GM12878 (cell line): ENCODE results near the gene GSE1. TPM values are rescaled to one million over a fixed set of nuclear protein-coding genes. Genes with fewer than 3 reads are reported as not detected.
A peak's percentile ranks its signal among the peaks of the same experiment; 100 is the strongest.

ENCODE experiments used
- ATAC-seq: fragments of 200-7000 bp; cut with Tn5 transposase; 3 replicates; pipeline ENCODE4 v1.9.1; 2020; ENCODE audit warnings: mild to moderate bottlenecking, moderate library complexity
- BruUV-seq: library from RNA; stranded (reverse); fragments of 400-500 nt; replicated peaks from 2 replicates; lab custom pipeline; 2021; lab: Mats Ljungman, UMichigan
- CTCF ChIA-PET: fragments of 300-600 bp; sonication (Branson Sonifier 250); formaldehyde crosslinking; extraction: SDS; loops from one replicate; lab custom pipeline; 2021; ENCODE audit warnings: inconsistent platforms; lab: Yijun Ruan, JAX
- POLR2A ChIA-PET: fragments of 350-600 bp; formaldehyde crosslinking; extraction: SDS; loops from one replicate; lab custom pipeline; 2021; ENCODE audit warnings: inconsistent platforms; lab: Charles Lee
- RAD21 ChIA-PET: fragments of 300-600 bp; sonication (Branson Sonifier 250); formaldehyde crosslinking; loops from one replicate; lab custom pipeline; 2023; ENCODE audit warnings: antibody characterized with exemption; ENCODE audit not compliant: unreplicated experiment; lab: Charles Lee
- SMC1A ChIA-PET: fragments of 300-600 bp; sonication (Branson Sonifier 250); formaldehyde crosslinking; loops from one replicate; lab custom pipeline; 2023; ENCODE audit not compliant: unreplicated experiment, uncharacterized antibody; lab: Charles Lee
- DNase-seq: peaks from one replicate; pipeline ENCODE4 v3.0.0-alpha.2; 2011; ENCODE audit warnings: low read depth, low spot score
- FAIRE-seq: peaks from 3 replicates; lab custom pipeline; 2011; peaks lifted over from hg19 to GRCh38; lab: Jason Lieb, UNC
- H2AFZ ChIP-seq: 2 replicates; pipeline ENCODE4 v1.6.0; 2011; ENCODE audit warnings: low read depth, low read length, control low read depth; ENCODE audit not compliant: control insufficient read depth
- H3K27ac ChIP-seq: 2 replicates; pipeline ENCODE4 v1.5.1; 2011; ENCODE audit warnings: control low read depth; ENCODE audit not compliant: control insufficient read depth, insufficient read depth
- H3K27me3 ChIP-seq, 2 experiments: replicated peaks in 1 of 2; 2 replicates each; pipeline versions ENCODE4 v1.6.0 to v1.6.1; 2011; ENCODE audit warnings: low read length in 1 of 2; ENCODE audit not compliant: control insufficient read depth in 2 of 2, insufficient read depth in 2 of 2
- H3K36me3 ChIP-seq, 2 experiments: 2 replicates each; pipeline ENCODE4 v1.5.1; 2011; ENCODE audit warnings: low read length in 1 of 2; ENCODE audit not compliant: control insufficient read depth in 2 of 2, insufficient read depth in 2 of 2
- H3K4me1 ChIP-seq: 2 replicates; pipeline ENCODE4 v1.6.1; 2011; ENCODE audit warnings: mild to moderate bottlenecking, low read length, moderate library complexity, mixed read lengths; ENCODE audit not compliant: control insufficient read depth, insufficient read depth
- H3K4me2 ChIP-seq: 2 replicates; pipeline ENCODE4 v1.6.0; 2011; ENCODE audit warnings: control low read depth; ENCODE audit not compliant: control insufficient read depth, insufficient read depth
- H3K4me3 ChIP-seq: fragments of 200-600 bp; sonication (generic); 2 replicates; pipeline ENCODE4 v1.5.1; 2016
- H3K79me2 ChIP-seq: 2 replicates; pipeline ENCODE4 v1.6.0; 2011; ENCODE audit warnings: low read length; ENCODE audit not compliant: control insufficient read depth, insufficient read depth
- H3K9ac ChIP-seq: 2 replicates; pipeline ENCODE4 v1.8.0; 2011; ENCODE audit warnings: low read length, control low read depth, mixed read lengths; ENCODE audit not compliant: control insufficient read depth, insufficient read depth
- H3K9me3 ChIP-seq: replicated peaks from 3 replicates; pipeline ENCODE4 v1.5.1; 2011; ENCODE audit warnings: mild to moderate bottlenecking, low read length; ENCODE audit not compliant: control insufficient read depth, insufficient read depth
- H4K20me1 ChIP-seq: 2 replicates; pipeline ENCODE4 v1.6.0; 2011; ENCODE audit not compliant: control insufficient read depth, insufficient read depth
- ASH2L ChIP-seq: fragments of 300-600, 200-600 bp; sonication (generic); IDR thresholded peaks from 2 replicates; pipeline ENCODE4 v1.6.1; 2017; ENCODE audit warnings: low read depth, mild to moderate bottlenecking, borderline replicate concordance
- ELK1 ChIP-seq: IDR thresholded peaks from 2 replicates; pipeline ENCODE4 v1.6.1; 2012; ENCODE audit warnings: low read depth, low read length, improper control_type of control experiment
- SMARCA5 ChIP-seq: fragments of 450-650 bp; IDR thresholded peaks from 2 replicates; pipeline ENCODE4 v1.6.1; 2017; ENCODE audit warnings: mild to moderate bottlenecking
- SREBF2 ChIP-seq: IDR thresholded peaks from 2 replicates; pipeline ENCODE4 v1.6.1; 2012; ENCODE audit warnings: mild to moderate bottlenecking, low read length
- WGBS: methylation state at CpG from one replicate; pipeline ENCODE4 v1.1.6; 2016; ENCODE audit warnings: low lambda C conversion rate; ENCODE audit not compliant: insufficient replicate concordance, insufficient coverage; ENCODE audit errors: missing lambda C conversion rate; 5-methylcytosine and 5-hydroxymethylcytosine counted together
- in situ Hi-C: fragments of 300-500 bp; cut with MboI; formaldehyde crosslinking; loops from 9 replicates; pipeline ENCODE4 v1.14.3; 2018; ENCODE audit warnings: mixed read lengths
- intact Hi-C: fragments of 100-400 bp; cut with micrococcal nuclease; formaldehyde crosslinking; loops from one replicate; pipeline ENCODE4 v1.14.2; 2022; ENCODE audit not compliant: unreplicated experiment
- polyA plus RNA-seq, 11 experiments: library from polyadenylated mRNA; depleted of rRNA in 4 of 11; unstranded in 6 of 11; stranded (reverse) in 5 of 11; fragments of >200 nt; fragmentation: Nextera tagmentation in 4 of 11; fragmentation: Illumina TruSeq in 1 of 11; extraction: Ambion mirVana in 4 of 11; extraction: Trizol in 1 of 11; gene quantifications; 1 replicate in 1 of 11; 2 replicates in 10 of 11; pipeline versions ENCODE4 v1.2.1 to v1.2.3, GENCODE V29; 2011 to 2016; ENCODE audit warnings: inconsistent platforms in 2 of 11, missing spikeins in 2 of 11, low read depth in 1 of 11
- total RNA-seq, 4 experiments: library from RNA; depleted of rRNA in 3 of 4; stranded (reverse); fragments of >200 nt in 3 of 4; fragmentation: Illumina TruSeq in 1 of 4; extraction: Trizol in 1 of 4; gene quantifications; 2 replicates each; pipeline versions ENCODE4 v1.2.1 to v1.2.3, GENCODE V29; 2013 to 2021
- TF ChIP-seq, protein P1 (sequence below): fragments of 450-650 bp; IDR thresholded peaks from 2 replicates; pipeline ENCODE4 v1.6.1; 2016; ENCODE audit warnings: mild to moderate bottlenecking, moderate library complexity, borderline replicate concordance

The GSE1 gene
- total and polyA plus RNA-seq, 10 of the 15 experiments (the other 5 are each of a cell fraction or from before 2014, with no cell fraction given): 4.6 to 58.7 (median 18.2) TPM

- Histone ChIP-seq H3K9ac (no peak overlapping the region), H2AFZ (no peak overlapping the region), H3K9me3 (no peaks in the 10 kb centered on the region), H3K4me3 (no peak overlapping the region), H3K4me1 (no peaks in the 10 kb centered on the region), H3K27ac (no peak overlapping the region), H3K36me3 (peaks cover 0 to 5% of the 10 kb centered on the region in 2 experiments; a peak in 3 of 4 replicates), H4K20me1 (peaks cover 2% of the 10 kb centered on the region; the same call in 1 of the 2 replicates), H3K27me3 (no peaks in the 10 kb centered on the region), H3K79me2 (peaks cover 17% of the 10 kb centered on the region), H3K4me2 (no peak overlapping the region)
- intact Hi-C loops: no loop called here
- ATAC-seq: no peak
- in situ Hi-C loops: no loop called here
- RAD21 ChIA-PET: no interaction called here
- WGBS: 94% methylated on average over 7 of the region's 7 CpGs
- BruUV-seq: no TSS peak
- no peak for DNase-seq
- TF ChIP-seq ELK1: no peak
- TF ChIP-seq, protein P1, sequence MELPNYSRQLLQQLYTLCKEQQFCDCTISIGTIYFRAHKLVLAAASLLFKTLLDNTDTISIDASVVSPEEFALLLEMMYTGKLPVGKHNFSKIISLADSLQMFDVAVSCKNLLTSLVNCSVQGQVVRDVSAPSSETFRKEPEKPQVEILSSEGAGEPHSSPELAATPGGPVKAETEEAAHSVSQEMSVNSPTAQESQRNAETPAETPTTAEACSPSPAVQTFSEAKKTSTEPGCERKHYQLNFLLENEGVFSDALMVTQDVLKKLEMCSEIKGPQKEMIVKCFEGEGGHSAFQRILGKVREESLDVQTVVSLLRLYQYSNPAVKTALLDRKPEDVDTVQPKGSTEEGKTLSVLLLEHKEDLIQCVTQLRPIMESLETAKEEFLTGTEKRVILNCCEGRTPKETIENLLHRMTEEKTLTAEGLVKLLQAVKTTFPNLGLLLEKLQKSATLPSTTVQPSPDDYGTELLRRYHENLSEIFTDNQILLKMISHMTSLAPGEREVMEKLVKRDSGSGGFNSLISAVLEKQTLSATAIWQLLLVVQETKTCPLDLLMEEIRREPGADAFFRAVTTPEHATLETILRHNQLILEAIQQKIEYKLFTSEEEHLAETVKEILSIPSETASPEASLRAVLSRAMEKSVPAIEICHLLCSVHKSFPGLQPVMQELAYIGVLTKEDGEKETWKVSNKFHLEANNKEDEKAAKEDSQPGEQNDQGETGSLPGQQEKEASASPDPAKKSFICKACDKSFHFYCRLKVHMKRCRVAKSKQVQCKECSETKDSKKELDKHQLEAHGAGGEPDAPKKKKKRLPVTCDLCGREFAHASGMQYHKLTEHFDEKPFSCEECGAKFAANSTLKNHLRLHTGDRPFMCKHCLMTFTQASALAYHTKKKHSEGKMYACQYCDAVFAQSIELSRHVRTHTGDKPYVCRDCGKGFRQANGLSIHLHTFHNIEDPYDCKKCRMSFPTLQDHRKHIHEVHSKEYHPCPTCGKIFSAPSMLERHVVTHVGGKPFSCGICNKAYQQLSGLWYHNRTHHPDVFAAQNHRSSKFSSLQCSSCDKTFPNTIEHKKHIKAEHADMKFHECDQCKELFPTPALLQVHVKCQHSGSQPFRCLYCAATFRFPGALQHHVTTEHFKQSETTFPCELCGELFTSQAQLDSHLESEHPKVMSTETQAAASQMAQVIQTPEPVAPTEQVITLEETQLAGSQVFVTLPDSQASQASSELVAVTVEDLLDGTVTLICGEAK: no peak
- no peak for TF ChIP-seq ASH2L
- no peak for TF ChIP-seq SREBF2
- TF ChIP-seq SMARCA5: 0 out of 2 replicates have a peak, but pooled peaks have one; percentile 49
- CTCF ChIA-PET: no interaction called here
- POLR2A ChIA-PET: no interaction called here
- SMC1A ChIA-PET: no interaction called here
- no peak for FAIRE-seq
Measured at GRCh38 chr16:85585711-85586110, 27.4 kb upstream of the GSE1 start.
